NOMO-1 treated with DMSO at 0.1 percent for 48 hours (cell line): ENCODE results near the gene TRMT61A.
A peak's percentile ranks its signal among the peaks of the same experiment; 100 is the strongest.

ENCODE experiments used
- DNase-seq: peaks from one replicate; lab custom pipeline; 2025; ENCODE audit not compliant: unreplicated experiment; lab: John Stamatoyannopoulos, UW

TRMT61A gene

DNA sequence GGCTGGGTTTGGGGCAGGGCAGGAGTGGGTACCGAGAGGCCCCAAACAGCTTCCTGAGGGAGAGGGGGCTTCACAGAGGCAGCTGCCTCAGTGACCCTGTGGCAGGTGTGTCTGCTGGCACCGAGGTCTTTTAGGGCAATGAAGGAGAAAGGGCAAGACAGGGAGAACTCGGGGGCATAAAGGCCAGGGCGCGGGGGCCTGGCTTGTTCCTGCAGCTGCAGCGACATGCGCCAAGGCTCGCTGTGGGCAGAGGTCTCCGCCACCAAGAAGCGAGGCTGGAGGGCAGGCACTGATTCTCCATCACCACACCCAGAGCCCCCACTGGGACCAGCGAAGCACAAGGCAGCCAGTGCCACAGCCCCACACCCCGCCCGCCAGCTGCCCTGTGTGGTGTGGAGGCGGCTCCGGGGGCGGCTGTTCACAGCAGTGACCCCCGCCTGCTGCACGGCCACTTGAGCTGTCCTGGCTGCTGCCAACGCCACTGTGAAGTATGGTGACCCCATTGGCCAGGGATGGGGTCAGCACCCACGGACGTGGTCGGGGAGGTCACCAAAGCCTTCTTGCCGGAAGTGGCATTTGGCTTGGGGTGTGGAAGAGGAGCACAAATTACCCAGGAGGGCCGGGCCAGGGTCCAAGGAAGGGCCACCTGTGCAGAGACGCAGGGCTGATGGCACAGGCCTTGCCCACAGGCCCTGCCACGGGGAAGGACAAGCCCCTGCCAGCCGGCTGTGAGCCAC is 17.1 kb downstream of the TRMT61A start:
- DNase-seq = no peak

DNA sequence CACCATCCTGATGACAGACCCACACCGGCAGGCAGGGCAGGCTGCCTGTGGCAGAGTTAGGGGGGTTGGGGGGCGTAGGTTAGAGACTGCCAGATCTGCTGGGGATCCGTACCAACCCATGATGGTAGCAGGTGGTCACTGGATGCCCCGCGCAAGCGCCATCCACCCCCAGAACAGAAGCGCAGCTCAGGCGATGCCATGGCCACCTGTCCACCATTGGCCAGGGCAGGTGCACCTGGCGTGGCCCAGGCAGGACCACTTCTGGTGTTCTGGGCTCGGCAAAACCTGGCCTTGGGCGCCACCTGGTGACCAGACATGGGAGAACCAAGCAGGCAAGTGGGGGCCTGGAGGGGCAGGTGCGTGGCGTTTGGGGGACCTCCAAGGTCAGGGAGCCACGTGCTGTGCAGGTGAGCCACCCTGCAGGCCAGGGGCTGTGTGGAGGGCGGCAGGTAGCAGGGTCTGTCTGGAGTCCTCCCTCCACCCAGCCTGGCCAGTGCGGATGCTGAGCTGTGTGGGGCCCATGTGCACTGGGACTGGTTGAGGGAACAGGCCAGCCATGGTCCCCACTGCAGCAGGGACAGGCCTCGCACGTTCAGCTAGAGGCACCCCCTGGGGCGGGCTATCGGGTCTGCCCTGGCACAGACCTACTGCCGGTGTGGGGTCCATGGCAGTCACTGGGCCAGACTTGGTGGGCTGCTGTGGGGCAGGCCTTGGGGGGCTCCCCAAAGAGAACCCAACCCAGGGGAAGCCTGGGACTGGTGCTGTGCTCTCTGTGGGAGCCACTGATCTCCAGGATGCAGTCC is 17.9 kb downstream of the TRMT61A start:
- DNase-seq = peak; percentile 24

DNA sequence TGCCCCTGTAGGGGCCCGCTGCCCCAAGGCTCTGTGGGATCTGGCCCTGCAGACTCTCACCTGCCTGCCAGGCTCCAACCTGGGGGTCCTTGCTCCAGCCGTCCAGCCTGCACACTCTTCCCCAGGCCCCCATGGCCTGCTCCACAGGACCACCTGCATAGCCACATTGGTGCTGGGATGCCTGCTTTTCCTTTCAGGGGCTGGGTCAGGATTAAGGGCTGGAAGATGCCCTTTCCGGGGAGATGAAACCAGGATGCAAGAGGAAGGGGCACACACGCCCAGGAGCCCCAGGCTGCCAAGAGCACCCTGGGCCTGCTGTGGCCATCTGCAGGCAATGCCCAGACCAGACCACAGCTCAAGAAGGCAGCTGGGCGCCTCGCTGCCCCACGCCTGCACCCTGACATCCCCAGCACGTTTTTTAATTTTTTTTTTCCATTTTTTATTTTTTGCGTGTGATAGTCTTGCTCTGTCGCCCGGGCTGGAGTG is 18.5 kb downstream of the TRMT61A start:
- no peak for DNase-seq

DNA sequence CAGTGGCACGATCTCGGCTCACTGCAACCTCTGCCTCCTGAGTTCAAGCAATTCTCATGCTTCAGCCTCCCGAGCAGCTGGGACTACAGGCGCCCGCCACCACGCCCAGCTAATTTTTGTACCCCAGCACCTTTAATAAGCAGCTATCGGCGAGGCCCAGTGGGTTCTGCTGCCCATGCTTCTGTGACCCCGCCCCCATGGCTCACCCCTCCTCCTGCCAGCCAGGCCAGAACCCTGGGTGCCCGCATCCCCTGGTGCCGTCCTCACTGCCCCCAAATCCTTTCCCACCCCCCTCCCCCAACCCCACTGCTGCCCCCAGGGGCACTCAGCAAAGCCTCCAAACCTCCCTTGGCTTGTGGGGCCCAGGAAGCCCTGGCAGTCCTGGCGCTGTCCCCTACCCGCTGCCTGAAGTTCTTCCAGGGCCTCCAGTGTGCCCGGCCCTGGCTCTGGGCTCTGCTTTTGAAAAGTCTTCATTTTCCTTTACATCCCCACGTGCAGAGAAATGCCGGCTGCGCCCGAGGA is 19.0 kb downstream of the TRMT61A start:
- DNase-seq = no peak

DNA sequence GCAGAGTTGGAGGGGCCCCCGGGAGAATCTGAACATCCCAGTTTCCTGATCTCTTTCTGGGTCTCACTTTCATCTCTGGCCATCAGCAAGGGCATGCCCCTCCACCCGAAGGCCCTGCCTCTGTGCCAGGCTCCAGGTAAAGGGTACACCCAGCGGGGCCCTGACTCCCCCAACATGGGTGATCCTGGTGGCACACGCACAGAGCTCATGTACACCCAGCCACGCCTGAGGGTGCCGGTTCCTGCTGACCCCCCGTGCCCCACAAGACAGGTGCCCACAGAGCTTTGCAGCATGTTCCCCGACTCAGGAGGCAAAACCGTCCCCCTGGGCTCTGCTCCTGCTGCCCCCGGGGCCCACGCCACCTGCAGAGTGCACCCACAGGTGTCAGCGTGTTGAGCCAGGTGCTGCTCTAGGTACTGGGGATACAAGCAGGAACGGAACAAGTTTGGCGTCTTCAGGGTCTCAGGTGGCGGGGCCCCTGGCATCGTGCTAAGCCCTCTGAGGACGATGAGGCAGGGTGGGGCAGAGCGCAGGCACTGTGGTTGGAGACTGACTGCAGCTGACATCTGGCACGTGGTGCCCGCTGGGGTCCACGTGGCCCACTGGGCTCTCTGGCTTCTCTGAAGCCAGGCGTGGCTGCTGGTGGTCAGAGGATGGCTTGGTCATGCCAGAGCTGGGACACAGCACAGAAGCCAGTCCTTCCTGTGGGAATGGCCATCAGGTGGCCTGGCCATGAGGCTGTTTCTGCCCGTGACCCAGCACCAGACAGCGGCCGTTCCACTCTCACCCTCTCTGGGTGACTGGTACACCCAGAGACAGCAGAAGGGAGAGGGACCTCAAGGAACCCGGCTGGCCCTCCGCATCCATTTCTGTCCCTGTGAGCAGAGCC is 19.7 kb downstream of the TRMT61A start:
- DNase-seq = no peak

DNA sequence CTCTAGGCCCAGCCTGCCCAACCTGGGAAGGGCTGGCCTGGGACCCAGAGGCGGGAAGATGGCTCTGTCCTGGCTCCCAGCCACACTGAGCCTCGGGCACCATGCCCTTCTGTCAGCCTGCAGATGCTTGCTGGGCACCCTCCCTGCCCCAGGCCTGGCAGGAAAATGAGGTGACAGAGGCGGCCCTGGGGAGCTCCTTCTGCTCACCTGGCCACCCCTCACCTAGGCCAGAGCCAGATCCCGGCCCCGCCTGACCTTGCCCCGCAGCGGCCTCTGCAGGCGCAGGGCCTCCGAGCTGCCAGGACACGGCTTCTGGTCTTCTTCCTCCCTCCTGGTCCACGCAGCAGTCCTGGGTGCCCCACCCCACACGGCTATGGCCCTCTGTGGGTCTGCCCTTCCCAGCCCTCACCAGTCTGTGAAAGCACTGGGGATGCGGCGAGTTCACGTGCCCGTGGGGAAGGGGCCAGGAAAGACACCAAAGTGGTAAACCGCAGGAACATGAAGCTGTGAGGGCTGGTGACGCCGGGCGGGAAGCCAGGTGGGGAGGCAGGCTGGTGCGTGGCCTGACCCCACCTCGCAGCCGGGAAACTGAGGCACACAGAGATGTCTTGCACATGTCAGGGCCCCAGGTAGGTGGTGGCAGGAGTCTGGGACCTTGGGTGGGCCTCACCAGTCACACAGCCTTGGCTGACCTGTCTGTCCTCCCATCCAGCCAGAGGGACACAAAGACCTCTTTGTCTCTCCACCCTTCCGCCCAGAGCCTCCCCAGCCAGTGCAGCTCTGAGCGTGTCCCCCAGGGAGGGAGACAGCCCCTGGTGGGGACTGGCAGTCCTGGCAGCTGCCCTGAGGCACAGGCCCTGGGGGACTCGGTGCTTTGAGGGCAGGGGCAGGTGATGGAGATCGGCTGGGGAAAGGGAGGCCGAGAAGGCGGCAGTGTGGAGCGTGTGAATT is 20.6 kb downstream of the TRMT61A start:
- no peak for DNase-seq

DNA sequence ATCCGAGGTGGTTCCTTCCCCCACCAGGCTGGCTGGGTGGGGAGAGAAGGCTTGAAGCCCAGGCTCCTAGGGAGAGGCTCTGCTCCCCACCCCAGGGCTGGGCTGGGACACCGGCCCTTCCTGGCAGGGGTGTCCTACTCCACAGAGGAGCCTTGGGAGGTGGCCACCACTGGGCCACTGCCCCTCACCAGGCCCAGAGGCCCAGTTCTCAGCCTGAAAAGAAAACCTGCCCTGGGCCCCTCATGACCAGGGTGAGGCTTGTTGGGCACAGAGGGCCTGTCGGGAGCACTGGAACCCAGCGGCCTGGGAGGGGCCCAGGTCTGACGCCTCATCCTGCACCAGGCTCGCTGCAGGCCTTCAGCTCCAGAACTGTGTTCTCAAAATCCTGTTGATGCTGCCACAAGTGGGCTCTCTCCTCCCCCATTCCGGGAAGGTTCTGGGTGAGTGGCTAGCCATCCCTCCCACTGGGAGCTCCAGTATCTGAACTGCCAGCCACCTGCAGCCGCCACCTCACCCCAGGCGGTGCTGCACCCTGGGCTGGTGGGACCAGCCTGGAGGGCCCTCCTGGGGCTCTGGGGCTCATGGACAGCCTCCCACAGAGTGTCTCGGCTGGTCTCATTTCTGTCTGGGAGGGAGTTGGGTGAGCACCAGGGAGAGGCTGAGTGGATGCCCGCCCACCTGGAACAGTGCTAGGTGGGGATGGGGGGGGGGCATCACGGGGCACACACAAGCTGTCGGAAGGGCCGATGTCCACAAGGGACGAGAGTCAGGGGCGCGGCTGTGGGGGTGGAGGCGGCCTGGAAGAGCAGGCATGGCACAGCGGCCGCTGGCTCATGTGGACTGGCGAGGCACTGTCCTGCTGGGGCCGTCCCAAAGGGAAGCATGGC is 21.7 kb downstream of the TRMT61A start:
- DNase-seq = no peak

DNA sequence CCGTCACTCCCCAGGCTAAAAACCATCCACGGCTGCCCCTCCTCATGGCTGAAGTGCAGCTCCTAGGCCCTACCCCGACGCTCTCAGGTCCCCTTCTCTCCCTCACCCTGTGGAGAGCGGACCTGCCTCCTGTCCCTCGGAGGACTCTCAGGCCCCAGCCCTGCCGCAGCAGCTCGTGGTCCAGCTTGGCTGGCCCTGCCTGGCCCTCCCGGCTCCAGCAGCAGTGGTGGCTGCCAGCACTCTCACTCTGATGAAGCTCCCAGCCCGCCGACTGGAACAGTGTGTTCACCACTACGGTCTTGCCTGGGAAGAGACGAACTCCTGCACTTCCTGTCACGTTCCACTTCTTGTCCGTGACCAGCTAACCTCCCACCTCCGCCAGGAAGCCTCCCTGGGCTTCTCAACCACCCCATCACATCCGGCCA is 22.4 kb downstream of the TRMT61A start:
- DNase-seq = no peak

DNA sequence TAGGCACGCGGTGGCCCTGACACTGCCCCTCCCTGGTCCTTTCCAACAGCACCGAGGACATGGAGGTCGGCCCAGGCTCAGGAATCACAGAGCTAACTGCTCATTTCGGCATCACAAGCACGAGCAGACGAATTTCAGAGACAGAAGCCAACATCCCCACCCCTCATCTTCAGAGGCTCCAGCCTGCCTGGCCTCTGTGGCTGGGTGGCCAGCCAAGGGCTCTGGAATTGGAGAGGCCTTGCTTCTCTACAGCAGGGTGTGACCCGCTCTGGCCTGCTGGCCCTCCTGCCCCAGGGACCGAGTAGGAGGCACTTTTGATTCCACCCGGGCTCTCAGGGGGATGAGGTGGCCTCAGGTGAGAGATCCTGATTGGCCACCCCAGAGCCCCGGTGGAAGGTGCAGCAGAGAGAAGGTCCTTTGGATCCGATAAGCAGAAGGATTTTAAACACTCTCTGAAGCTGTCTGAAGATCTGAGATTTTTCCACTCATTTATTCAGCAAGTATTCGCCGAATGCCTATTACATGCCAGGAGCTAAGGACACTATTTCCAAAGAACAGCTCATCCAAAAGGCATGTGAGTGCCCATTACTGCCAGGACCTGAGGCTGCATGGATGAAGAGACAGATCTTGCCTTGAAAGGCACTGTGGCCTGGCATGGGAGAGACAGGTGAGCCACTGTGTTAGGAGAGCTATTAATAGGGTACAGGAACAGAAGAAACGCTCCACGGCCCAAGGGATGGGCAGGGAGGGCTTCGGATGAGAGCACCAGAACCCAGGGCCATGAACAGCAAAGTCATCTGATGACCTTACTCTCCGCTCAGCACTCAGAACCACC is 23.2 kb downstream of the TRMT61A start:
- DNase-seq = no peak

DNA sequence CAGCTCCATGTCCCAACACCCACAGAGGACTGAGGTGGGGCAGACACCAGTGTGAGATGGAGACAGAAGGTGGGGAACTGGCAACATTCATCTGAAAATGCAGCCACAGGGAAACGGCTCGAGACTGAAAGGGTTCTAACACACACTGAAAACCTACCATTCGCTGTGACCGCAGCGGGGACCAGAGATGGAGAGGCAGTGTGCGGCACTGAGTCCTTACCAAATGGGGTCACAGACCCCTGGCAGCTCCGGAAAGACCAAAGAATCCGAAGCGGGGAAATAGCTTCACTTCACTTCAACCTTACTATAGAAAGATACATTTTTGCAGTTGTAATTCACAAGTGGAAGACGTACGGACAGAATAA is 23.8 kb downstream of the TRMT61A start:
- DNase-seq = no peak

DNA sequence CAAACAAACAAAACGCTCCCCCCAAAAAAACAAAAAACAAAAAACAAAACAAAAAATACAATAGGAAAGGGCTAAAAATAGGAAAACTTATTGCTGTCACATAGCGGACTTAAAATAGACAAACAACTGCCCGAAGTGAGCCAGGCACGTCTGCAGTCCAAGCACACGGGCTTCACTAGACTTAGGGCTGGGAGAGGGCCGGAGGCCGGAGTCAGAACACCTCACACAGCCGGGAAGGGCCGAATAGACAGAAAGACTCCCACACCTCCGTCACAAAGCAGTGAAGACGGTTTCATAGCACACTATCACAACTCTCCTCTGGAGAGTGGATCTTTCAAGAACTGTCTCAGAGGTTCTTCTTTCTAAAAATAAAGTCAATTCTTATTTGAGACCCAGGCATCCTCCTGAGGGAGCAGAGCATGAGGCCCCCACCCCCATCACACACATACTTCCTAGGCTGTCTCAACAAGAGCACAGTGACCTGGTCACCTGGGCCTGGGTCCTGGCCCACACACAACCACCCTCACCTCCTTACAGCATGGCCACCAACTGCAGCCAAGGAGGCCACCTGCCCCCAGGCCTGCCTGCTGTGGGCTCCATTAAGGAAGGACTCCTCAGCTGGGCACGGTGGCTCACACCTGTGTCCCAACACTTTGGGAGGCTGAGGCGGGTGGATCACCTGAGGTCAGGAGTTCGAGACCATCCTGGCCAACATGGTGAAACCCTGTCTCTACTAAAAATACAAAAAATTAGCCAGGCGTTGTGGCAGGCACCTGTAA is 26.8 kb downstream of the TRMT61A start:
- DNase-seq = no peak

DNA sequence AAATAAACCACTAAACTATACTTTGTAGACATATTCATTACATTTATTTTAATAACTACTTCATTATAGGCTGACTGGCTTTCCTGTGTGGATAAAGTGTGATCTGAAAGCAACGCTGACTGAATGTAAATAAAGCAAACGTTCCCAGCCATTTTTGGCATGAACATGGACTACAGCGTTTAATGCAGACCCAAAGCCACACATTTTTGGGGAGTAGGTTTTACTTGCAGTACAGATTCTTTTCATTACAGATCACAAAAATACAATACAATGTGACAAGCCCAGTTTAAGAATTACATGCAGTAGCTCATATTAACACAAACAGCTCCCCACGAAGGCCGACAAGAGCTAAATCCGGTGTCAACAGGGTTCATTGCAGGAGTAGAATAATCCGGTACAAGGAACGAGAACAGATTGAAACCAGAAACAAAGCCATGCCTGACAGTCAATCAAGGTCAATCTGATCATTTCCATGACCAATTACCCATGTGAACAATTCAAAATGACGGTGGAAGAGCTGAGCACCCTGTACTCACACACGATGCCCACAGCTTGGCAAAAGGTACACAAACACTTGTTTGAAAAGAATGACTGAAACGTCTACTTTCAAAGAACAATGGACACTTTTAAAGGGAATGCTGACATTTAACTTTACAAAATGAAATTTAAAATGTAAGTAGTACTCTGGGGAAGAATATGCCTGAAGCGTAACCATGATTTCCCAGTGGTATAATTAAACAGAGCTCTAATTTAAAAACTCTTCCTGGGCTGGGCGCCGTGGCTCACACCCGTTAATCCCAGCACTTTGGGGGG is 28.2 kb downstream of the TRMT61A start:
- DNase-seq = no peak

DNA sequence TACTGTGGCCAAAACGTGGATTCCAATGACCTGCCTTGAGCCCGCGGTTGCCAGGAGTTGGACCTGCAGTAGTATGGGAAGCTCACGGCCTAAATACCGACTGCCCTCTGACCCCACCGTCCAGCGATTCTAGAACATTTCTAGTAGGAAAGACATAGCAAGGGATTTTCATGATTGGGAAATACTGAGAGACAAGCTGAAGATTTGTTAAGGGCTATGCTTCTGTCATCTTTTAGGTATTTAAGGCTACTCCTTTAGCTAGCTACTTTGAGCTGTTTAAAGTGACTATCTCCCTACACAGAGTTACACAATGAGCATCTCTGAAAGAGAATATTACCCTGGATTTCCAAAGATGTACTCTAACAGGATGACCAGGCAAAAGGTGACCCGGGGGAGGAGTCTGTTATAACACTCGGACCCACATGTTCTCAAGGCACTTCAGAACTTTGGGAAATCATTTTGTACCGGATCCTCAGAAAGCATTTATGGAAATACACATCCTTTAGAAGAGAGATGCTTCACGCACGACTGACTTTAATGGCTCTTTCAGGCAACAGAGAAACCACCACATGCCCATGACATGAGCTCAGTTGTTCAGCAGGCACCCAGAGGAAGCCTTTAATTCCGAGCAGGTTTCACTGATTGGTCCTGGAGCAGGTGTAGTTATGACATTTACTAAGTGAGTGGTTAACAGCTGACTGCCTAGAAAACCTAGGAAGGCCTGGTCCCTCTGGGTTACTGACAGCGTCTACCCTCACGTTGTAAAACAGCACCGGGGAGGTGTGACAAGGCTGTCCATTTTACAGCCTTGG is 29.3 kb downstream of the TRMT61A start:
- DNase-seq = no peak

DNA sequence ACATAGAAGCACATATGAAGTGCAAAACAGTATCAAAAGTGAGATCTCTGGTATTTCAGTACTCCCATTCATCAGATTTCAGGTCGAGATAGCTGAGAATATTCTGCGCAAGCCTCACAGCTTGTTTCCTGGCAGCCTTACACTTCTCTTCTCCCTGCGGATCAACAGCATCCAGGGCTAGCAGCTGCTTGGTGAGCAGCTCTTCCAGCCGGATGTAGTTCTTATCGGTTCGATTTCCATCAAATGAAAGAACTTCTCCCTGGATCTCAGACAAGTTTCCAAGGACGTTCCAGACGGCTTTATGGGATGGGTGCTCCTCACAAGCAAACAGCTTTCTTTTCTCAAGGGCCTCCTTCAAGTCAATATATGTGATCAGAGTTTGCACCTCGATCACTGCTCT is 30.8 kb downstream of the TRMT61A start:
- DNase-seq = no peak

DNA sequence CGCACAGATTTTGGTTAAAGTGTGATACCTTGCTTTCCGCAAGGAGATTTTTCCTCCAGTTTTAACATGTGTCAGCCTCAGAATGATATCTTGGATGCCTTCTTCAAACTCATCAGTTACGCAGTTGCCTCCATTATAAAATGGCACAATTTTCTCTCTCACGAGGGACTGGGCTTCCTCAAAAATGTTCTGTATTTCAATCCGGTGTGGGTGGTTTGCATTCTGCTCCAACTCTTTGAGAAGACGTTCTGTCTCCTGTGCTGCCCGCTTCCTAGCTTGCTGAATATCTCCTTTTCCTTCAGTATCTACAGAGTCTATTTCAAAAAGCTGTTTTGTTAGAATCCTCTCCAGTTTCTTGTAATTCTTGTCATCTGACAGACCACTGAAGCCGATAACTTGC is 31.7 kb downstream of the TRMT61A start:
- DNase-seq = no peak
